ENCODE measurements around the gene KRT8.

Gene KRT8

GRCh38 chr12:52878507-52879393 lies 26.1 kb downstream of the KRT8 start:
- DNase-seq (ENCODE audit: low read depth): peak; percentile 62
- H3K4me3 ChIP-seq (ENCODE audit: low read length): no peak overlapping the region
- TF ChIP-seq, protein P1, sequence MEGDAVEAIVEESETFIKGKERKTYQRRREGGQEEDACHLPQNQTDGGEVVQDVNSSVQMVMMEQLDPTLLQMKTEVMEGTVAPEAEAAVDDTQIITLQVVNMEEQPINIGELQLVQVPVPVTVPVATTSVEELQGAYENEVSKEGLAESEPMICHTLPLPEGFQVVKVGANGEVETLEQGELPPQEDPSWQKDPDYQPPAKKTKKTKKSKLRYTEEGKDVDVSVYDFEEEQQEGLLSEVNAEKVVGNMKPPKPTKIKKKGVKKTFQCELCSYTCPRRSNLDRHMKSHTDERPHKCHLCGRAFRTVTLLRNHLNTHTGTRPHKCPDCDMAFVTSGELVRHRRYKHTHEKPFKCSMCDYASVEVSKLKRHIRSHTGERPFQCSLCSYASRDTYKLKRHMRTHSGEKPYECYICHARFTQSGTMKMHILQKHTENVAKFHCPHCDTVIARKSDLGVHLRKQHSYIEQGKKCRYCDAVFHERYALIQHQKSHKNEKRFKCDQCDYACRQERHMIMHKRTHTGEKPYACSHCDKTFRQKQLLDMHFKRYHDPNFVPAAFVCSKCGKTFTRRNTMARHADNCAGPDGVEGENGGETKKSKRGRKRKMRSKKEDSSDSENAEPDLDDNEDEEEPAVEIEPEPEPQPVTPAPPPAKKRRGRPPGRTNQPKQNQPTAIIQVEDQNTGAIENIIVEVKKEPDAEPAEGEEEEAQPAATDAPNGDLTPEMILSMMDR (conservative IDR thresholded peaks at IDR 0.05; ENCODE audit: low read depth, low read length): no peak

- no peak for DNase-seq (ENCODE audit: low read depth)
- TF ChIP-seq, protein P1 (conservative IDR thresholded peaks at IDR 0.05; ENCODE audit: low read depth, low read length): no peak
- H3K4me3 ChIP-seq (ENCODE audit: low read length): no peak overlapping the region
These were observed 27.6 kb downstream of the KRT8 start for GRCh38 chr12:52877242-52877641.

DNA sequence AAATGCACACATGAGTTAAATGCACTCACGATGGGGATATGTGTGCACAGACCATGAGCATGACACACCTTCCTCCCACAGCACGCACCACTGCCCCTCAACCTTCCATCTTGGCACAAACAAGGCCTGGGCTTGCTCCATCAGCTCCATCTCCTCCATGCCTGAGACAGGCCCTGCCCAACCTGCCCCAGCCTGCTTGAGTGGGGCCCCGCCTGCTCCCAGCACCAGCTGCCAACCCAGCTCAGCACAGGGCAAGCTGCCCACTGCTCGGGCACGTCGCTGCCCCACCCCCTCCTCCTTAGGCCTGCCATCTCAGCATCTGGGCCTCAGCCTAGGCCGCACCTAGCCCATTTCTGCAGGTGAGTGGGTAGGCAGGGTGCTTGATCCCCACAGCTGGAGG lies 28.5 kb downstream of the KRT8 start:
- DNase-seq (ENCODE audit: low read depth): no peak
- TF ChIP-seq, protein P1 (conservative IDR thresholded peaks at IDR 0.05; ENCODE audit: low read depth, low read length): no peak

DNA sequence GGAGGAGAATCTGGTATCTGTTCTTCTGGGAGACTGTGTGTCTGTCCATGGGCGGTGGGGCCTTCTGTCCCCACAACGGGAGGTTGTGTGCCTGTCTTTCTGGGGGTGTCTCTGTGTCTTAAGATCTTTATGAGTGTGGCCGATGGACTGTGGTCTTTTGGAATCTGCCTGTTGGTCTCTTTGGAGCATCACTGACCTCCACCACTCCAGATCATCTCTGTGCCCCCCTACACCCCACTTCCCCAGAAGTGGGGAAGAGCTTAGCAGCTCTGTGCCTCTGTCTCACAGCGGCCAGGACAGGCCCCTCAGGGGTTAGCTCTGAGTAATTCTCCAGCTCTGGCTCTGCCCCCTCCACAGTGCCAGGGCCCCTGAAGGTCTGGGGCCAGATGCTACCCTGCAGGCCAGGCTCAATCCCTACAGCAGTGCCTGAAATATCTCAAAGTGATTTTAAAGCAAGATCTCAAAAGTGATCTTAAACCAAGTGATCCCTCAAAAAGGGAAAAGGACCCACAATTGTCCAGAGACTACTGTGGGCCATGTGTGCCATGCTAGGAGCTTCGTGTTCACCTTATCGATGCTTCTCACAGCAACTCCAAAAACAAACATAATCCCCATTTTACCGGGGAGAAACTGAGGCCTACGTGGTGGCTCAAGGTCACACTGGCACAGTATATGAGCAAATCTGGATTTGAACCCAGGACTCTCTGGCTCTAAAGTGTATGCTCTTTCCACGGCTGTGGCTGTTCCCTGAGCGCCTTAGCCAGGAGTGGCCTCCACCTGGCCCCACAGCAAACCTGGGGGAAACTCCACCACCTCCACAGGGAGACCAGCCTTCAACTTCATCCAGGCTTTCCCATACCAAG lies 30.1 kb downstream of the KRT8 start:
- TF ChIP-seq, protein P1 (conservative IDR thresholded peaks at IDR 0.05; ENCODE audit: low read depth, low read length): no peak
- peak overlapping the region; percentile 32 for H3K4me3 ChIP-seq (ENCODE audit: low read length)
- DNase-seq (ENCODE audit: low read depth): no peak

More for the DNA sequence above, 28.5 kb downstream of the KRT8 start:
- no peak overlapping the region for H3K4me3 ChIP-seq (ENCODE audit: low read length)

GRCh38 chr12:52873832-52874572 lies 30.9 kb downstream of the KRT8 start:
- TF ChIP-seq, protein P1 (conservative IDR thresholded peaks at IDR 0.05; ENCODE audit: low read depth, low read length): no peak
- DNase-seq (ENCODE audit: low read depth): peak; percentile 88
- peak overlapping the region; percentile 43 for H3K4me3 ChIP-seq (ENCODE audit: low read length)

DNA sequence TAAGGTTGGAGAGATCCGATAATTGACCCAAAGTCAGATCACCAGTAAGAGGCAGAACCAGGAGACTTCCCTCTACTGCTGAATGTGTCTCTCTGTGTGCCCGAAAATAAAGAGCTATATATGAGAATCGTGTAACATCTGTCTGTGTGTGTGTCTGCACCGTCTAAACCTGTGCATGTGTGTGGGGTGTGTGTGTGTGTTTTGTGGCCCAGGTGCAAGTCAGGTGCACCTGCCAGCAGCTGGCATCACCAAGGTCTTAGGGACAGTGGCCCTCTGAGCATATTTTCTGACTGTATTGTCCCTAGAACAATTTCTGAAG lies 31.4 kb downstream of the KRT8 start:
- H3K4me3 ChIP-seq (ENCODE audit: low read length): peak overlapping the region; percentile 43
- TF ChIP-seq, protein P1 (conservative IDR thresholded peaks at IDR 0.05; ENCODE audit: low read depth, low read length): no peak

More for the DNA sequence above, 31.4 kb downstream of the KRT8 start:
- no peak for DNase-seq (ENCODE audit: low read depth)
